ENCODE results near the gene RHOV.
"Not testable (repeated sequence)": the region's sequence is repeated elsewhere in the genome, so short reads cannot be mapped to it uniquely, and the experiment has no call there.

RHOV gene

GRCh38 chr15:40870716-40871115, 3.3 kb downstream of the RHOV start:
- H3K27ac ChIP-seq: peak overlapping the region; percentile 92
- no peak for TF ChIP-seq ZFX (IDR thresholded peaks at IDR 0.05)
- TF ChIP-seq, protein P1, sequence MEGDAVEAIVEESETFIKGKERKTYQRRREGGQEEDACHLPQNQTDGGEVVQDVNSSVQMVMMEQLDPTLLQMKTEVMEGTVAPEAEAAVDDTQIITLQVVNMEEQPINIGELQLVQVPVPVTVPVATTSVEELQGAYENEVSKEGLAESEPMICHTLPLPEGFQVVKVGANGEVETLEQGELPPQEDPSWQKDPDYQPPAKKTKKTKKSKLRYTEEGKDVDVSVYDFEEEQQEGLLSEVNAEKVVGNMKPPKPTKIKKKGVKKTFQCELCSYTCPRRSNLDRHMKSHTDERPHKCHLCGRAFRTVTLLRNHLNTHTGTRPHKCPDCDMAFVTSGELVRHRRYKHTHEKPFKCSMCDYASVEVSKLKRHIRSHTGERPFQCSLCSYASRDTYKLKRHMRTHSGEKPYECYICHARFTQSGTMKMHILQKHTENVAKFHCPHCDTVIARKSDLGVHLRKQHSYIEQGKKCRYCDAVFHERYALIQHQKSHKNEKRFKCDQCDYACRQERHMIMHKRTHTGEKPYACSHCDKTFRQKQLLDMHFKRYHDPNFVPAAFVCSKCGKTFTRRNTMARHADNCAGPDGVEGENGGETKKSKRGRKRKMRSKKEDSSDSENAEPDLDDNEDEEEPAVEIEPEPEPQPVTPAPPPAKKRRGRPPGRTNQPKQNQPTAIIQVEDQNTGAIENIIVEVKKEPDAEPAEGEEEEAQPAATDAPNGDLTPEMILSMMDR (conservative IDR thresholded peaks at IDR 0.05): no peak

- TF ChIP-seq, protein P1 (conservative IDR thresholded peaks at IDR 0.05): no peak
- TF ChIP-seq ZFX (IDR thresholded peaks at IDR 0.05): no peak
- H3K27ac ChIP-seq: peak overlapping the region; percentile 92; the same call in 1 of the 2 replicates
Observed at GRCh38 chr15:40869686-40870085, 4.3 kb downstream of the RHOV start.

GRCh38 chr15:40867199-40867598, 6.8 kb downstream of the RHOV start:
- no peak for TF ChIP-seq ZFX (IDR thresholded peaks at IDR 0.05)
- TF ChIP-seq, protein P1 (conservative IDR thresholded peaks at IDR 0.05): no peak
- H3K27ac ChIP-seq: no peak overlapping the region

GRCh38 chr15:40863660-40864270, 10.3 kb downstream of the RHOV start:
- no peak for TF ChIP-seq ZFX (IDR thresholded peaks at IDR 0.05)
- TF ChIP-seq, protein P1 (conservative IDR thresholded peaks at IDR 0.05): no peak
- no peak overlapping the region for H3K27ac ChIP-seq

DNA sequence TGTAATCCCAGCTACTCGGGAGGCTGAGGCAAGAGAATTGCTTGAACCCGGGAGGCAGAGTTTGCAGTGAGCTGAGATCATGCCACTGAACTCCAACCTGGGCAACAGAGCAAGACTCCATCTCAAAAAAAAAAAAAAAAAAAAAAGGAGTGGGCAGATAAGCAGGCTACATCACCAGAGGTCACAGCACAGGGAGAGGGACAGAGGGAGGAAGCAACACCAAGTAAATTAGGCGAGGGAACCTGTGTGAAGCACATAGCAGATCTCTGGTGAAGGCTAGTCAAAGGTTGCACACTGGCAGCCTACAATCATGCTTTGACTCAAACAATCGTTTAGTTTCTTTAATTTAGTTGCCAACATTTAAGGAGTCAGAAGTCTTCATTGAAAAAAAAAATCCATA, 12.9 kb downstream of the RHOV start:
- not testable (repeated sequence) for H3K27ac ChIP-seq

GRCh38 chr15:40859206-40859851, 14.7 kb downstream of the RHOV start:
- H3K27ac ChIP-seq: no peak overlapping the region
- TF ChIP-seq, protein P1 (conservative IDR thresholded peaks at IDR 0.05): peak; percentile 89
- no peak for TF ChIP-seq ZFX (IDR thresholded peaks at IDR 0.05)

- TF ChIP-seq, protein P1 (conservative IDR thresholded peaks at IDR 0.05): no peak
- TF ChIP-seq ZFX (IDR thresholded peaks at IDR 0.05): no peak
- peak overlapping the region; percentile 80; the same call in 1 of the 2 replicates for H3K27ac ChIP-seq
Observed at GRCh38 chr15:40858706-40859105, 15.3 kb downstream of the RHOV start.

Data from C4-2B (cell line).